G401.6 (cell line): ENCODE results near the gene MAP3K20.
"Not testable (repeated sequence)": the region's sequence is repeated elsewhere in the genome, so short reads cannot be mapped to it uniquely, and the experiment has no call there.

Source experiments
- FAIRE-seq: peaks from 2 replicates; lab custom pipeline; 2012; peaks lifted over from hg19 to GRCh38; lab: Jason Lieb, UNC

Gene MAP3K20

GRCh38 chr2:173204316-173204715 lies 128.7 kb downstream of the MAP3K20 start:
- no peak for FAIRE-seq

- FAIRE-seq, result no peak
These were observed 129.7 kb downstream of the MAP3K20 start for GRCh38 chr2:173205375-173205774.

- FAIRE-seq, result not testable (repeated sequence)
These were observed 131.5 kb downstream of the MAP3K20 start for GRCh38 chr2:173207124-173207523.

GRCh38 chr2:173210270-173211196 lies 134.9 kb downstream of the MAP3K20 start:
- FAIRE-seq, result peak; percentile 84

- no peak for FAIRE-seq
These were observed 137.5 kb downstream of the MAP3K20 start for GRCh38 chr2:173213181-173213580.

GRCh38 chr2:173214213-173214612 lies 138.6 kb downstream of the MAP3K20 start:
- FAIRE-seq, result no peak

- FAIRE-seq, result no peak
These were observed 139.7 kb downstream of the MAP3K20 start for GRCh38 chr2:173215316-173215715.

GRCh38 chr2:173216051-173216450 lies 140.4 kb downstream of the MAP3K20 start:
- no peak for FAIRE-seq

GRCh38 chr2:173216668-173217067 lies 141.0 kb downstream of the MAP3K20 start:
- FAIRE-seq, result no peak

- FAIRE-seq, result no peak
These were observed 141.6 kb downstream of the MAP3K20 start for GRCh38 chr2:173217116-173217840.

- FAIRE-seq, result no peak
These were observed 142.8 kb downstream of the MAP3K20 start for GRCh38 chr2:173218326-173219056.

GRCh38 chr2:173221132-173221695 lies 145.6 kb downstream of the MAP3K20 start:
- FAIRE-seq, result no peak

- FAIRE-seq, result no peak
These were observed 146.4 kb downstream of the MAP3K20 start for GRCh38 chr2:173221937-173222594.

GRCh38 chr2:173223871-173224270 lies 148.2 kb downstream of the MAP3K20 start:
- no peak for FAIRE-seq

- no peak for FAIRE-seq
These were observed 151.5 kb downstream of the MAP3K20 start for GRCh38 chr2:173226899-173227698.

GRCh38 chr2:173229086-173229485 lies 153.4 kb downstream of the MAP3K20 start:
- FAIRE-seq, result no peak

GRCh38 chr2:173230181-173230580 lies 154.5 kb downstream of the MAP3K20 start:
- FAIRE-seq, result no peak

GRCh38 chr2:173231042-173231441 lies 155.4 kb downstream of the MAP3K20 start:
- FAIRE-seq, result no peak

- no peak for FAIRE-seq
These were observed 155.8 kb downstream of the MAP3K20 start for GRCh38 chr2:173231465-173231864.

- no peak for FAIRE-seq
These were observed 157.5 kb downstream of the MAP3K20 start for GRCh38 chr2:173232956-173233744.
